HEK293T (cell line): Measurements from ENCODE around the gene GFRA1.

ENCODE experiments used
- FOXA1 ChIP-seq: fragments of 450-650 bp; IDR thresholded peaks from 2 replicates; pipeline ENCODE4 v1.6.1; 2016; ENCODE audit warnings: mild to moderate bottlenecking
- FOXK2 ChIP-seq: fragments of 450-650 bp; IDR thresholded peaks from 2 replicates; pipeline ENCODE4 v1.6.1; 2016; ENCODE audit warnings: mild to moderate bottlenecking
- HDGF ChIP-seq: fragments of 450-650 bp; IDR thresholded peaks from 2 replicates; pipeline ENCODE4 v1.6.1; 2017; ENCODE audit warnings: antibody characterized with exemption, borderline replicate concordance
- SP1 ChIP-seq: fragments of 450-650 bp; IDR thresholded peaks from 2 replicates; pipeline ENCODE4 v1.6.1; 2017

DNA sequence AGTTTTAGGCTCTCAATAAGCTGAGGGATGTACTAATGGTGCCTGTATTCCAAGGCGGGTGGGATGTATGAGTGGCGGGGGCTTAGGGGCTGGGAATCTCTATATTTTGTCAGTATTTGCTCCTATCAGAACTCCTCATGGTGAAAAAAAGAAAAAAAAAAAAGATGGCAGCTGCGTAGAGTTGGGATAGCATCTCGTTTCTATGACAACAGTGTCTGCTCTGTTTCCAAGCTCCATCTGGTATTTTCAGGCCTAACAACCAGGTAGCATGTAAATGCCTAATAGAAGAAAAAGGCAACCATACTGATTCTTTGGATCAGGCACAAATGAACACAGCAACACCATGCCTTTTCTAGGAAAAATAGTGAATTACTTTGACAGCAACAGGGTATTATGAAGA lies 39.5 kb upstream of the GFRA1 start:
- TF ChIP-seq FOXK2 (no peak), SP1 (no peak), FOXA1 (no peak), HDGF (no peak)
